Right atrium auricular region (tissue), 2 donors: Measurements from ENCODE around the gene ARMC12. TPM values are rescaled to one million over a fixed set of nuclear protein-coding genes. Genes with fewer than 3 reads are reported as not detected.

Experiments
- DNase-seq: peaks from one replicate; pipeline ENCODE4 v3.0.0-alpha.2; 2019; ENCODE audit warnings: low spot score
- H3K27ac ChIP-seq, 2 donors: fragments of 200-600 bp; sonication (generic); 1 replicate in 1 of 2; 2 replicates in 1 of 2; pipeline ENCODE4 v1.5.1; 2016 to 2019
- H3K27me3 ChIP-seq, 2 donors: fragments of 200-600 bp; sonication (generic); one replicate each; pipeline versions ENCODE4 v1.5.1 to v1.6.0; 2017 to 2019
- H3K36me3 ChIP-seq: fragments of 200-600 bp; sonication (generic); one replicate; pipeline ENCODE4 v1.5.1; 2016
- H3K4me1 ChIP-seq, 2 donors: fragments of 200-600 bp; sonication (generic); one replicate each; pipeline versions ENCODE4 v1.5.1 to v1.6.0; 2017 to 2019
- H3K4me3 ChIP-seq, 2 donors: fragments of 200-600 bp; sonication (generic); 1 replicate in 1 of 2; 2 replicates in 1 of 2; pipeline ENCODE4 v1.5.1; 2017 to 2019; ENCODE audit warnings: mild to moderate bottlenecking in 1 of 2, moderate library complexity in 1 of 2
- H3K9me3 ChIP-seq, 2 donors: fragments of 200-600 bp; sonication (generic); one replicate each; pipeline ENCODE4 v1.5.1; 2019
- CTCF ChIP-seq, 2 donors: fragments of 200-600 bp; sonication (generic); IDR thresholded peaks; one replicate each; pipeline ENCODE4 v1.5.1; 2019; ENCODE audit warnings: antibody characterized with exemption in 2 of 2
- total RNA-seq, 2 donors: library from RNA; depleted of rRNA; stranded (reverse); fragments of >200 nt; gene quantifications; one replicate each; pipeline ENCODE4 v1.1.0, GENCODE V29; 2016

The ARMC12 gene
- total RNA-seq, 2 donors from 2014 or later, result 0.39 TPM; not detected in 1

- H3K27me3 ChIP-seq, result no peaks in the 10 kb centered on the region
- no peaks in the 10 kb centered on the region for H3K36me3 ChIP-seq
- no peak for DNase-seq
- no peak for TF ChIP-seq CTCF (IDR thresholded peaks at IDR 0.05)
- no peak overlapping the region for H3K4me3 ChIP-seq
- H3K4me1 ChIP-seq, result no peaks in the 10 kb centered on the region
- no peak overlapping the region for H3K27ac ChIP-seq
- no peaks in the 10 kb centered on the region for H3K9me3 ChIP-seq
Observed at GRCh38 chr6:35750557-35750956, 13.7 kb downstream of the ARMC12 start.

GRCh38 chr6:35751594-35751993 lies 14.8 kb downstream of the ARMC12 start:
- no peaks in the 10 kb centered on the region for H3K9me3 ChIP-seq
- no peaks in the 10 kb centered on the region for H3K4me1 ChIP-seq
- no peak for TF ChIP-seq CTCF (IDR thresholded peaks at IDR 0.05)
- H3K27ac ChIP-seq, result no peak overlapping the region
- H3K27me3 ChIP-seq, result no peaks in the 10 kb centered on the region
- no peaks in the 10 kb centered on the region for H3K36me3 ChIP-seq
- no peak for DNase-seq
- H3K4me3 ChIP-seq, result no peak overlapping the region

GRCh38 chr6:35752330-35752729 lies 15.5 kb downstream of the ARMC12 start:
- Histone ChIP-seq H3K36me3 (no peaks in the 10 kb centered on the region), H3K27me3 (no peaks in the 10 kb centered on the region), H3K4me1 (no peaks in the 10 kb centered on the region), H3K9me3 (no peaks in the 10 kb centered on the region), H3K27ac (no peak overlapping the region), H3K4me3 (no peak overlapping the region)
- no peak for DNase-seq
- TF ChIP-seq CTCF (IDR thresholded peaks at IDR 0.05), result no peak

- Histone ChIP-seq H3K4me3 (no peak overlapping the region), H3K4me1 (no peaks in the 10 kb centered on the region), H3K27me3 (no peaks in the 10 kb centered on the region), H3K36me3 (no peaks in the 10 kb centered on the region), H3K9me3 (no peaks in the 10 kb centered on the region), H3K27ac (no peak overlapping the region)
- peak in 1 of 2 donors; percentile 9 for TF ChIP-seq CTCF (IDR thresholded peaks at IDR 0.05)
- DNase-seq, result no peak
Observed at GRCh38 chr6:35754452-35755277, 17.8 kb downstream of the ARMC12 start.

- TF ChIP-seq CTCF (IDR thresholded peaks at IDR 0.05), result no peak
- DNase-seq, result no peak
- no peaks in the 10 kb centered on the region for H3K9me3 ChIP-seq
- H3K4me1 ChIP-seq, result no peaks in the 10 kb centered on the region
- no peaks in the 10 kb centered on the region for H3K36me3 ChIP-seq
- H3K27ac ChIP-seq, result no peak overlapping the region
- no peak overlapping the region for H3K4me3 ChIP-seq
- H3K27me3 ChIP-seq, result no peaks in the 10 kb centered on the region
Observed at GRCh38 chr6:35755278-35755924, 18.6 kb downstream of the ARMC12 start.
